HepG2 (cell line): ENCODE measurements around the gene NTM. TPM values are rescaled to one million over a fixed set of nuclear protein-coding genes. Genes with fewer than 3 reads are reported as not detected.

ENCODE experiments used
- ATAC-seq: fragments of 200-7000 bp; cut with Tn5 transposase; 3 replicates; pipeline ENCODE4 v1.9.1; 2020; ENCODE audit warnings: mild to moderate bottlenecking, moderate library complexity
- BruUV-seq: library from RNA; stranded (reverse); fragments of 400-500 nt; replicated peaks from 2 replicates; lab custom pipeline; 2021; lab: Mats Ljungman, UMichigan
- CTCF ChIA-PET: fragments of 300-600 bp; formaldehyde crosslinking; extraction: SDS; loops from one replicate; lab custom pipeline; 2021; ENCODE audit warnings: low total read pairs, inconsistent platforms, low intra/inter-chr PET ratio; lab: Yijun Ruan, JAX
- POLR2A ChIA-PET: fragments of 350-600 bp; sonication (Branson Sonifier 250); formaldehyde crosslinking; loops from one replicate; lab custom pipeline; 2020; ENCODE audit warnings: antibody characterized with exemption, inconsistent platforms; lab: Yijun Ruan, JAX
- DNase-seq: peaks from one replicate; pipeline ENCODE4 v3.0.0-alpha.2; 2015; ENCODE audit warnings: low spot score
- FAIRE-seq: peaks from 3 replicates; lab custom pipeline; 2011; peaks lifted over from hg19 to GRCh38; lab: Jason Lieb, UNC
- H2AFZ ChIP-seq: one replicate; pipeline ENCODE4 v1.6.1; 2011; ENCODE audit warnings: low read length, inconsistent platforms
- H3K27ac ChIP-seq: fragments of 300-600 bp; 3 replicates; pipeline ENCODE4 v1.8.0; 2011; ENCODE audit warnings: mixed run types, mild to moderate bottlenecking, mixed read lengths, low read length, inconsistent platforms; ENCODE audit not compliant: insufficient read depth; ENCODE audit errors: extremely low read length
- H3K27me3 ChIP-seq, 2 experiments: fragments of 200-600 bp in 1 of 2; 2 replicates in 1 of 2; 3 replicates in 1 of 2; pipeline versions ENCODE4 v1.6.0 to v1.8.0; 2011; ENCODE audit warnings: low read length in 2 of 2, mild to moderate bottlenecking in 2 of 2, moderate library complexity in 2 of 2, inconsistent platforms in 1 of 2; ENCODE audit not compliant: insufficient read depth in 2 of 2, control insufficient read depth in 1 of 2
- H3K36me3 ChIP-seq, 2 experiments: fragments of 200-600 bp in 1 of 2; replicated peaks in 1 of 2; 2 replicates in 1 of 2; 3 replicates in 1 of 2; pipeline versions ENCODE4 v1.5.1 to v1.8.0; 2011; ENCODE audit warnings: low read length in 2 of 2, inconsistent platforms in 1 of 2; ENCODE audit not compliant: insufficient read depth in 2 of 2, control insufficient read depth in 1 of 2
- H3K4me1 ChIP-seq: 2 replicates; pipeline ENCODE4 v1.5.1; 2012; ENCODE audit warnings: low read length, inconsistent platforms; ENCODE audit not compliant: insufficient read depth
- H3K4me2 ChIP-seq: 2 replicates; pipeline ENCODE4 v1.6.0; 2011; ENCODE audit warnings: low read depth, low read length, inconsistent platforms
- H3K4me3 ChIP-seq, 3 experiments: fragments of 200-600 bp in 1 of 3; sonication (generic), shearing (Covaris generic) in 1 of 3; replicated peaks in 1 of 3; 2 replicates each; pipeline ENCODE4 v1.5.1; 2011 to 2016; ENCODE audit warnings: low read length in 3 of 3, inconsistent platforms in 2 of 3, low read depth in 2 of 3, mild to moderate bottlenecking in 2 of 3, control low read depth in 1 of 3, mixed read lengths in 1 of 3; ENCODE audit not compliant: insufficient read depth in 1 of 3
- H3K79me2 ChIP-seq: one replicate; pipeline ENCODE4 v1.6.1; 2011; ENCODE audit warnings: low read length, inconsistent platforms; ENCODE audit not compliant: insufficient read depth
- H3K9ac ChIP-seq: 2 replicates; pipeline ENCODE4 v1.6.0; 2011; ENCODE audit warnings: mild to moderate bottlenecking, low read depth, low read length, inconsistent platforms; ENCODE audit not compliant: insufficient read depth
- H3K9me3 ChIP-seq: 2 replicates; pipeline ENCODE4 v1.5.1; 2012; ENCODE audit warnings: mild to moderate bottlenecking, low read length
- H4K20me1 ChIP-seq: 2 replicates; pipeline ENCODE4 v1.6.0; 2011; ENCODE audit warnings: inconsistent platforms, mild to moderate bottlenecking, low read length, moderate library complexity; ENCODE audit not compliant: insufficient read depth
- HMGA1 ChIP-seq: sonication (generic); formaldehyde crosslinking; conservative IDR thresholded peaks from 2 replicates; pipeline ENCODE4 v1.4.0; 2020; ENCODE audit warnings: missing genetic modification reagents
- MED1 ChIP-seq: sonication (generic); formaldehyde crosslinking; IDR thresholded peaks from 2 replicates; pipeline ENCODE4 v1.4.0; 2020; ENCODE audit warnings: missing genetic modification reagents
- MLLT10 ChIP-seq: sonication (generic); formaldehyde crosslinking; IDR thresholded peaks from 2 replicates; pipeline ENCODE4 v1.4.0; 2020; ENCODE audit warnings: missing genetic modification reagents
- NR2F1 ChIP-seq, 2 experiments: fragments of 450-650 bp in 1 of 2; formaldehyde crosslinking in 1 of 2; IDR thresholded peaks; 2 replicates each; pipeline versions ENCODE4 v1.5.0 to v1.6.1; 2016 to 2020; ENCODE audit warnings: mild to moderate bottlenecking in 1 of 2, missing compliant biosample characterization in 1 of 2, missing genetic modification reagents in 1 of 2, moderate library complexity in 1 of 2
- PHF21A ChIP-seq: sonication (generic); formaldehyde crosslinking; IDR thresholded peaks from 2 replicates; pipeline ENCODE4 v1.5.0; 2020; ENCODE audit warnings: mild to moderate bottlenecking, missing genetic modification reagents
- SALL1 ChIP-seq: sonication (generic); formaldehyde crosslinking; IDR thresholded peaks from 2 replicates; pipeline ENCODE4 v1.8.0; 2022; ENCODE audit warnings: mild to moderate bottlenecking, missing genetic modification reagents
- ZSCAN12 ChIP-seq: sonication (generic); formaldehyde crosslinking; IDR thresholded peaks from 2 replicates; pipeline ENCODE4 v1.9.0; 2021; ENCODE audit warnings: mild to moderate bottlenecking, missing genetic modification reagents
- WGBS: methylation state at CpG from one replicate; pipeline ENCODE4 v1.1.6; 2017; ENCODE audit warnings: low lambda C conversion rate; 5-methylcytosine and 5-hydroxymethylcytosine counted together
- in situ Hi-C: cut with HindIII; loops from 2 replicates; pipeline ENCODE4 v1.10.0; 2017; ENCODE audit warnings: low pct_unique_long_range_greater_than_20kb; ENCODE audit not compliant: extremely low pct_ligation_motif_present
- intact Hi-C: fragments of 100-400 bp; cut with micrococcal nuclease; formaldehyde crosslinking; loops from one replicate; pipeline ENCODE4 v1.10.0; 2022; ENCODE audit not compliant: unreplicated experiment
- polyA plus RNA-seq, 8 experiments: library from polyadenylated mRNA; depleted of rRNA in 3 of 8; stranded (reverse) in 7 of 8; unstranded in 1 of 8; fragments of >200 nt; fragmentation: Illumina TruSeq in 4 of 8; extraction: Trizol in 4 of 8; gene quantifications; 2 replicates each; pipeline versions ENCODE4 v1.2.1 to v1.2.3, GENCODE V29; 2011 to 2016; ENCODE audit warnings: low read depth in 4 of 8, missing spikeins in 1 of 8, mixed read lengths in 1 of 8; ENCODE audit not compliant: insufficient read depth in 1 of 8
- total RNA-seq, 5 experiments: library from RNA; depleted of rRNA; stranded (reverse); fragments of >200 nt; fragmentation: Illumina TruSeq; extraction: Trizol; gene quantifications; 2 replicates each; pipeline ENCODE4 v1.2.3, GENCODE V29; 2016; ENCODE audit warnings: low read depth in 1 of 5
- TF ChIP-seq, protein P1 (sequence below): sonication (generic); formaldehyde crosslinking; IDR thresholded peaks from 2 replicates; pipeline ENCODE4 v1.4.0; 2020; ENCODE audit warnings: missing genetic modification reagents

NTM gene
- total and polyA plus RNA-seq, 2 of the 13 experiments (the other 11 are each of a cell fraction or from before 2014, with no cell fraction given) = not detected

DNA sequence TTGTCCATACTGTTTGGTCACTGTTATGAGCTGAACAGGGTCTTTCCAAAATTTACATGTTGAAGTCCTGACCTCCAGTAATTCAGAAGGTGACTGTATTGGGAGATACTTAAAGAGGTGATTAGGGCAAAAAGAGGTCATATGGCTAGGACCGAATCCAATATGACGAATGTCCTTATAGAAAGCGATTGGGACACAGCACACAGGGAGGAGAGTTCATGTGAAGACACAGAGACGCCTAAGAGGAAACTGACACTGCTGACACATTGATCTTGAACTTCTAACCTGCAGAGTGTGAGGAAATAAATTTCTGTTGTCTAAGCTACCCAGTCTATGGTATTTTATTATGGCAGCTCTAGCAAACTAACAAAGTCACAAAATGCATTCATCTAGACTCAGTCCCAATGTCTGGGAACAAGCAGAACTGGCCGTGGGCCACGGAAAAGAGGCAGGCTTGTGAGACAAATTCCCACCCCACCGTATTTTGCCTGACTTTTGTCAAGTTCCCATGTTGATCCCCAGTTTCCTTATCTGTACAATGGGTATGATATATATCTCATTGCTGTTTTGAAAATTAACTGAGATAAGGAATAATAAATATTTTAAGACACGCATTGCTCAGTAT, 295.0 kb downstream of the NTM start:
- POLR2A ChIA-PET = no interaction called here
- intact Hi-C loops = no loop called here

More for the DNA sequence above, 295.0 kb downstream of the NTM start:
- no peaks in the 10 kb centered on the region for H3K36me3 ChIP-seq
- H3K79me2 ChIP-seq = no peaks in the 10 kb centered on the region
- no peak overlapping the region for H3K9ac ChIP-seq
- ATAC-seq = no peak
- no TSS peak for BruUV-seq
- H3K4me3 ChIP-seq = no peak overlapping the region
- no peak overlapping the region for H2AFZ ChIP-seq
- CTCF ChIA-PET = no interaction called here
- no peak overlapping the region for H3K27ac ChIP-seq
- DNase-seq = no peak
- 12% methylated on average over 8 of the region's 8 CpGs for WGBS
- no peaks in the 10 kb centered on the region for H3K9me3 ChIP-seq
- peaks cover 0 to 20% of the 10 kb centered on the region in 2 experiments; a peak in 4 of 5 replicates for H3K27me3 ChIP-seq
- TF ChIP-seq PHF21A (CRISPR knock-in tag) (no peak), MLLT10 (no peak), HMGA1 (CRISPR knock-in tag) (no peak), NR2F1 (CRISPR knock-in tag; IDR thresholded peaks at IDR 0.05) (no peak), SALL1 (no peak), ZSCAN12 (CRISPR knock-in tag) (no peak), MED1 (CRISPR knock-in tag) (no peak)
- TF ChIP-seq, protein P1, sequence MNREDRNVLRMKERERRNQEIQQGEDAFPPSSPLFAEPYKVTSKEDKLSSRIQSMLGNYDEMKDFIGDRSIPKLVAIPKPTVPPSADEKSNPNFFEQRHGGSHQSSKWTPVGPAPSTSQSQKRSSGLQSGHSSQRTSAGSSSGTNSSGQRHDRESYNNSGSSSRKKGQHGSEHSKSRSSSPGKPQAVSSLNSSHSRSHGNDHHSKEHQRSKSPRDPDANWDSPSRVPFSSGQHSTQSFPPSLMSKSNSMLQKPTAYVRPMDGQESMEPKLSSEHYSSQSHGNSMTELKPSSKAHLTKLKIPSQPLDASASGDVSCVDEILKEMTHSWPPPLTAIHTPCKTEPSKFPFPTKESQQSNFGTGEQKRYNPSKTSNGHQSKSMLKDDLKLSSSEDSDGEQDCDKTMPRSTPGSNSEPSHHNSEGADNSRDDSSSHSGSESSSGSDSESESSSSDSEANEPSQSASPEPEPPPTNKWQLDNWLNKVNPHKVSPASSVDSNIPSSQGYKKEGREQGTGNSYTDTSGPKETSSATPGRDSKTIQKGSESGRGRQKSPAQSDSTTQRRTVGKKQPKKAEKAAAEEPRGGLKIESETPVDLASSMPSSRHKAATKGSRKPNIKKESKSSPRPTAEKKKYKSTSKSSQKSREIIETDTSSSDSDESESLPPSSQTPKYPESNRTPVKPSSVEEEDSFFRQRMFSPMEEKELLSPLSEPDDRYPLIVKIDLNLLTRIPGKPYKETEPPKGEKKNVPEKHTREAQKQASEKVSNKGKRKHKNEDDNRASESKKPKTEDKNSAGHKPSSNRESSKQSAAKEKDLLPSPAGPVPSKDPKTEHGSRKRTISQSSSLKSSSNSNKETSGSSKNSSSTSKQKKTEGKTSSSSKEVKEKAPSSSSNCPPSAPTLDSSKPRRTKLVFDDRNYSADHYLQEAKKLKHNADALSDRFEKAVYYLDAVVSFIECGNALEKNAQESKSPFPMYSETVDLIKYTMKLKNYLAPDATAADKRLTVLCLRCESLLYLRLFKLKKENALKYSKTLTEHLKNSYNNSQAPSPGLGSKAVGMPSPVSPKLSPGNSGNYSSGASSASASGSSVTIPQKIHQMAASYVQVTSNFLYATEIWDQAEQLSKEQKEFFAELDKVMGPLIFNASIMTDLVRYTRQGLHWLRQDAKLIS = no peak
- no peak overlapping the region for H3K4me2 ChIP-seq
- no peaks in the 10 kb centered on the region for H4K20me1 ChIP-seq
- FAIRE-seq = no peak
- no peaks in the 10 kb centered on the region for H3K4me1 ChIP-seq
- in situ Hi-C loops = no loop called here
